GM12801 (cell line): ENCODE data around the gene SYNGR1.

Source experiments
- TF ChIP-seq, protein P1 (sequence below): IDR thresholded peaks from one replicate; pipeline ENCODE4 v1.5.1; 2011; ENCODE audit warnings: control low read depth; ENCODE audit not compliant: insufficient read length; ENCODE audit errors: extremely low read depth

The SYNGR1 gene

DNA sequence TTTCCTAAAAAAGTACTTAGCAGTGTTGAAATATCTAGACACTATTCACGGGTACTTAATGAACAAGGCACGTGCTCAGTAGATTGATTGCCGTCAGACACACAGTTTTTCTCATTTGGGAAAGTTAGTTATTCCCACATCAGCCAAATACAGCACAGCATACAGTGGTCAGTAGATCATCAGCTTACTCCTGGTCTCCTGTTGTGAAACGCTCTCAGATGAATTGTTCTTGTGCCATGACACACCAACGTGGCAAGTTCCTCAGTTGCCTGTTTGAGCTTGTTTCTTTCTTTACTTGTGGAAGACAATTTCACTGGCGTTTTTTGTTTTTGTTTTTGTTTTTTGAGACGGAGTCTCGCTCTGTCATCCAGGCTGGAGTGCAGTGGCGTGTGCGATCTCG, 58.4 kb downstream of the SYNGR1 start:
- TF ChIP-seq, protein P1, sequence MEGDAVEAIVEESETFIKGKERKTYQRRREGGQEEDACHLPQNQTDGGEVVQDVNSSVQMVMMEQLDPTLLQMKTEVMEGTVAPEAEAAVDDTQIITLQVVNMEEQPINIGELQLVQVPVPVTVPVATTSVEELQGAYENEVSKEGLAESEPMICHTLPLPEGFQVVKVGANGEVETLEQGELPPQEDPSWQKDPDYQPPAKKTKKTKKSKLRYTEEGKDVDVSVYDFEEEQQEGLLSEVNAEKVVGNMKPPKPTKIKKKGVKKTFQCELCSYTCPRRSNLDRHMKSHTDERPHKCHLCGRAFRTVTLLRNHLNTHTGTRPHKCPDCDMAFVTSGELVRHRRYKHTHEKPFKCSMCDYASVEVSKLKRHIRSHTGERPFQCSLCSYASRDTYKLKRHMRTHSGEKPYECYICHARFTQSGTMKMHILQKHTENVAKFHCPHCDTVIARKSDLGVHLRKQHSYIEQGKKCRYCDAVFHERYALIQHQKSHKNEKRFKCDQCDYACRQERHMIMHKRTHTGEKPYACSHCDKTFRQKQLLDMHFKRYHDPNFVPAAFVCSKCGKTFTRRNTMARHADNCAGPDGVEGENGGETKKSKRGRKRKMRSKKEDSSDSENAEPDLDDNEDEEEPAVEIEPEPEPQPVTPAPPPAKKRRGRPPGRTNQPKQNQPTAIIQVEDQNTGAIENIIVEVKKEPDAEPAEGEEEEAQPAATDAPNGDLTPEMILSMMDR, result no peak

DNA sequence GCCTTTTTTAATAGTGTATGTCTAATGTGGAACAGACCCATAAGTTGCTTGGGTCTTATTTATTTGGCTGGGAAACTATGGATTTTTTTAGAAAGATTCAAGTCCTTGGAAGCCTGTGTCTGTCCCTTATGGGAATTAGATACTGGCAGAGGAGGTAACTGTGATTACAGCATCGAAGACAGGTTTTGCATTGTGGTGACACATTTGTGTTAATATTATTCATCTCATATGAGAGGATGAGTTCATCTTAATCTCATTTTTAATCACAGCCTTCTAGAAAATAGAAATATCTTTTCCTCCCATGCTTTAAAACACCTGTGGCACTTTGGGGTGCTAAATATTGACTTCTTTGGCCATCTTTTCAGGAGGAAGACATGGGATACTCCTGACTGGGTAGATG, 59.0 kb downstream of the SYNGR1 start:
- TF ChIP-seq, protein P1, result no peak

DNA sequence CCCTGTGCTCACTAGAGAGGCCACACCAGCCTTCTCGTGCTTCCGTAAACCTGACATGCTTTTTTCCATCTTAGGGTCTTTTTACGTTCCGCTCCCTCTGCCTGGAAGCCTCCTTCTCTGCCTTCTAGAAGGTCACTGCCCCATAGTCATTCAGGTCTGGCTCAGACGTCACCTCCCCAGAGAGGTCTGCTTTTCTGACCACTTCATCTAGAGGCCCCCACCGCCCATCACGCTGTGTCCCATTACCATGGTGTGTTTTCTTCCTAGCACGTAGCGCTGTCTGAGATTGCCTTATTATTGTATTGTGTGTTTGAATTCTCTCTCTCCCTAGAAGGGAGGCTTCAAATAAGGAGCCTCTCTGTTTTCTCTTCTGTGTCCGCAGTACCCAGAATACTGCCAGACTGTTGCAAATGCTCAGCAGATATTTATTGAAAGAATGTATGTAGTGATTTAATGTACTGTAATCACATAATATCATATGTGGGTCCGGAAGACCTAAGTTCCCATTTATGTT, 59.8 kb downstream of the SYNGR1 start:
- TF ChIP-seq, protein P1, result no peak

DNA sequence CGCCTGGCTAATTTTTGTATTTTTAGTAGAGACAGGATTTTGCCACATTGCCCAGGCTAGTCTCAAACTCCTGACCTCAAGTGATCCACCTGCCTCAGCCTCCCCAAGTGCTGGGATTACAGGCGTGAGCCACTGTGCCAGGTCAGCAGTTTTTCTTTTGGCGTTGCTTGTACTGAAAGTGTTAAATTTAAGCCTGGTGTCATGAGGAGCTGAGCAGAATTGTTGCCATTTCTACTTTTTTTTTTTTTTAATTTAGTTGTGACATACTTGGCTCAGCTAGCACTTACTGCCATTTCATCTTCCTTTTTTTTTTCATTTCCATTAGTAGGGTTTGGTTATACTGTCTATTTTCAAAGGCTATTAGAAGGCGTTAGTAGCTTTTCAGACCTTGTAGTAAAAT, 60.5 kb downstream of the SYNGR1 start:
- TF ChIP-seq, protein P1, result no peak

DNA sequence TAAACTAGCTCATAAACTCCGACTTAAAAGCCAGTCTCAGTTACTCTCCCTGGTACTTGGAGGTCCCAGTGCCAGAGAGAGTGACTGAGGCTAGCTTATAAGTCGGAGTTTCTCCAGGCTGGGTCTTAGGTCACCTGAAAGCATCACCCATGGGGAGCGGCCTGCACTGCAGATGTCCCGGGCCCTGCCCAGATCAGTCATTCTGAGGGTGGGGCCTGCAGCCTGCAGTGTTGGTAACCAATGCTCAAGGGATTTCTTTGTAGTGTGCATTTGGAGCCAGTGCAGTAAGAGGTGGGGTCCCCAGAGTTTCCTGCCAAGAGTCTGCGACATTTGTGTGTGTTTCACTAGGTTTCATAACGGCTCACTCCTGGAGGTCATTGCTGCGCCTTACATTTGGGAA, 64.6 kb downstream of the SYNGR1 start:
- TF ChIP-seq, protein P1, result no peak

DNA sequence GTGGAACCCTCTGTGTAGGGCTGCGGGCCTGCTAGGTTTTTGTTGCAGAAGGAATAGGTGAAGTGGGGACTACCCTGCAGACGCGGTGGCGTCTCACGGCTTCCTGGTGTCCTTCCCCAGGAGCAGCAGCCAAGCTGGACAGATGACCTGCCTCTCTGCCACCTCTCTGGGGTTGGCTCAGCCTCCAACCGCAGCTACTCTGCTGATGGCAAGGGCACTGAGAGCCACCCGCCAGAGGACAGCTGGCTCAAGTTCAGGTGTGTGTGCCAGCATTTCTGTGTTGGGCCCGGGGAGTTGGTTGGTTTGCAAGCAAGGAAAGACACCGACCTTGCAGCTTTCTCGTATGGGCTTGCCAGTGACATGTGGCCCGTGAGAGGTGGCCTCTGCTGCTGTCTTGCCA, 65.1 kb downstream of the SYNGR1 start:
- TF ChIP-seq, protein P1, result no peak

DNA sequence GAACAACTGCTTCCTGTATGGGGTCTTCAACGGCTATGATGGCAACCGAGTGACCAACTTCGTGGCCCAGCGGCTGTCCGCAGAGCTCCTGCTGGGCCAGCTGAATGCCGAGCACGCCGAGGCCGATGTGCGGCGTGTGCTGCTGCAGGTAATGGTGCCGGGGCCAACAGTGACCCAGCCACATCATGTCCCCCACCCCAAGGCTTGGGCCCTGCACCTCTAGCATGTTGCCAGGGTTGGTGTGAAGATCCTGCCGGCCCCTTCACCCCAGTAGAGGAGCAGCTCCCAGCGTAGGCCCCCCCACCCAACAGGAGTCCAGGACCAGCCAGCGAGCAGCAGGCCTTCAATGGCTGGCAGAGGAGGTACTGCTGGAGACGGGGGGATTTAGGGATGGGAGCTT, 65.7 kb downstream of the SYNGR1 start:
- TF ChIP-seq, protein P1, result no peak

DNA sequence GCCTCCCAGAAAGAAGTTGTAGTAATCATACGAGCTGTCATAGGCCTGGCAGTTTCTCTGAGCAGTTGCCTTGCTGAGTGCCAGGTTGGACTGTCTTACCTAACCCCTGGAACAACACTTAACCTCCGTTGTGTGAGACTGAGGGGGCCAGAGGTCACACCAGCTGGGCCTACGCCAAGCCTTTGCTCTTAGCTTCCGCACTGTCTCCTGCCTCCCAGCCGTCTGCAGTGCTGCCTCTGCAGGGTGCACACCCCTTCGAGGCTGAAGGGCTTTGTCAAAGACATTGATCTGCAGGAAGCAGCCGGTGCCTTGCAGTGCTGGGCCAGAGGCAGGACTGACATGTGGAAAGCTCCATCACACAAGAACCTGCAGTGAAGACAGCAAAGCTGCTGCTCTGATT, 66.5 kb downstream of the SYNGR1 start:
- TF ChIP-seq, protein P1, result no peak
